Activated CD4-positive, alpha-beta memory T cell treated with anti-CD3 and anti-CD28 coated beads, Interleukin-2, amount 10 ng/mL, durations not matched to agents 7 days and 5 days (primary cell): Measurements from ENCODE around the gene CDH22. TPM values are rescaled to one million over a fixed set of nuclear protein-coding genes. Genes with fewer than 3 reads are reported as not detected.

Source experiments
- CTCF ChIA-PET: fragments of 350-600 bp; sonication (Branson Sonifier 250); formaldehyde crosslinking; loops from one replicate; lab custom pipeline; 2021; ENCODE audit warnings: antibody characterized with exemption, inconsistent platforms; lab: Charles Lee
- POLR2A ChIA-PET: fragments of 350-600 bp; sonication (Branson Sonifier 250); formaldehyde crosslinking; loops from one replicate; lab custom pipeline; 2021; ENCODE audit warnings: antibody characterized with exemption; lab: Charles Lee
- DNase-seq: peaks from one replicate; pipeline ENCODE4 v3.0.0-alpha.2; 2020
- H3K27ac Mint-ChIP-seq: one replicate; pipeline ENCODE4 v1.8.0; 2021; ENCODE audit warnings: mild to moderate bottlenecking, mixed read lengths
- H3K27me3 Mint-ChIP-seq: one replicate; pipeline ENCODE4 v1.8.0; 2021; ENCODE audit warnings: mixed read lengths
- H3K36me3 Mint-ChIP-seq: one replicate; pipeline ENCODE4 v1.8.0; 2021; ENCODE audit warnings: low read depth, mixed read lengths
- H3K4me1 Mint-ChIP-seq: one replicate; pipeline ENCODE4 v1.8.0; 2021; ENCODE audit warnings: mixed read lengths
- H3K4me3 Mint-ChIP-seq: one replicate; pipeline ENCODE4 v1.8.0; 2021; ENCODE audit warnings: mild to moderate bottlenecking, mixed read lengths
- H3K9me3 Mint-ChIP-seq: one replicate; pipeline ENCODE4 v1.8.0; 2021; ENCODE audit warnings: mixed read lengths
- total RNA-seq, 2 experiments: library from RNA; stranded (reverse); gene quantifications; one replicate each; pipeline ENCODE4 v1.2.3, GENCODE V29; 2021

Gene CDH22
- total RNA-seq, 2 experiments from 2014 or later: not detected

- ChIA-PET POLR2A (interaction anchor here (1.4 kb wide), 1 partner anchor 37 kb away, joined by 4 read pairs; no protein-coding TSS in a partner anchor), CTCF (interaction anchor here (1.1 to 2.3 kb wide), 4 partner anchors 11 to 218 kb away, joined by 3 to 36 read pairs (median 6); no protein-coding TSS in a partner anchor)
- H3K4me1 Mint-ChIP-seq: peaks cover 24% of the 10 kb centered on the region
- H3K4me3 Mint-ChIP-seq: no peak overlapping the region
- H3K36me3 Mint-ChIP-seq: peaks cover 20% of the 10 kb centered on the region
- H3K9me3 Mint-ChIP-seq: no peaks in the 10 kb centered on the region
- peak; percentile 32 for DNase-seq
- peak overlapping the region; percentile 75 for H3K27ac Mint-ChIP-seq
- H3K27me3 Mint-ChIP-seq: no peaks in the 10 kb centered on the region
Measured at GRCh38 chr20:46350201-46350985, 42.1 kb upstream of the CDH22 start.

- ChIA-PET POLR2A (interaction anchor here (1.4 to 1.6 kb wide), 2 partner anchors 15 to 36 kb away, joined by 4 to 13 read pairs; no protein-coding TSS in a partner anchor), CTCF (interaction anchor here (0.7 to 2.6 kb wide), 19 partner anchors 8 to 426 kb away, joined by 3 to 36 read pairs (median 5); partner anchors contain the start of genes ELMO2 and TP53RK)
- Mint-ChIP-seq H3K4me1 (peaks cover 24% of the 10 kb centered on the region), H3K9me3 (no peaks in the 10 kb centered on the region), H3K36me3 (peaks cover 20% of the 10 kb centered on the region), H3K27me3 (peaks cover 3% of the 10 kb centered on the region), H3K27ac (no peak overlapping the region), H3K4me3 (no peak overlapping the region)
- DNase-seq: no peak
Measured at GRCh38 chr20:46349742-46350056, 41.4 kb upstream of the CDH22 start.

GRCh38 chr20:46349035-46349741, 40.9 kb upstream of the CDH22 start:
- Mint-ChIP-seq H3K4me3 (no peak overlapping the region), H3K27me3 (peaks cover 7% of the 10 kb centered on the region), H3K36me3 (peaks cover 17% of the 10 kb centered on the region), H3K4me1 (peaks cover 24% of the 10 kb centered on the region), H3K9me3 (no peaks in the 10 kb centered on the region), H3K27ac (no peak overlapping the region)
- POLR2A ChIA-PET: interaction anchor here (0.7 to 1.6 kb wide), 3 partner anchors 15 to 57 kb away, joined by 4 to 13 read pairs (median 4); partner anchors contain the start of gene ELMO2
- peak; percentile 62 for DNase-seq
- CTCF ChIA-PET: interaction anchor here (0.7 to 2.6 kb wide), 27 partner anchors 9 to 425 kb away, joined by 3 to 36 read pairs (median 4); partner anchors contain the start of genes ELMO2 and TP53RK

- no peak overlapping the region for H3K27ac Mint-ChIP-seq
- peaks cover 27% of the 10 kb centered on the region for H3K4me1 Mint-ChIP-seq
- DNase-seq: no peak
- H3K4me3 Mint-ChIP-seq: no peak overlapping the region
- peaks cover 12% of the 10 kb centered on the region for H3K27me3 Mint-ChIP-seq
- POLR2A ChIA-PET: interaction anchor here (0.7 to 2.5 kb wide), 5 partner anchors 9 to 58 kb away, joined by 3 to 13 read pairs (median 4); partner anchors contain the start of gene ELMO2
- CTCF ChIA-PET: interaction anchor here (0.7 to 2.6 kb wide), 22 partner anchors 8 to 378 kb away, joined by 3 to 36 read pairs (median 5); partner anchors contain the start of gene ELMO2
- H3K9me3 Mint-ChIP-seq: no peaks in the 10 kb centered on the region
- H3K36me3 Mint-ChIP-seq: peaks cover 17% of the 10 kb centered on the region
Measured at GRCh38 chr20:46347841-46348803, 39.8 kb upstream of the CDH22 start.

- Mint-ChIP-seq H3K27ac (no peak overlapping the region), H3K4me1 (peaks cover 30% of the 10 kb centered on the region), H3K4me3 (no peak overlapping the region), H3K36me3 (peaks cover 12% of the 10 kb centered on the region), H3K9me3 (no peaks in the 10 kb centered on the region), H3K27me3 (peaks cover 23% of the 10 kb centered on the region)
- DNase-seq: no peak
- ChIA-PET CTCF (interaction anchor here (0.7 kb wide), 1 partner anchor 11 kb away, joined by 3 read pairs; no protein-coding TSS in a partner anchor), POLR2A (interaction anchor here (1.5 to 2.5 kb wide), 2 partner anchors 16 to 18 kb away, joined by 4 to 6 read pairs; no protein-coding TSS in a partner anchor)
Measured at GRCh38 chr20:46346770-46347169, 38.5 kb upstream of the CDH22 start.

- H3K36me3 Mint-ChIP-seq: peaks cover 6% of the 10 kb centered on the region
- ChIA-PET POLR2A (no interaction called here), CTCF (no interaction called here)
- peaks cover 16% of the 10 kb centered on the region for H3K4me1 Mint-ChIP-seq
- H3K27ac Mint-ChIP-seq: no peak overlapping the region
- H3K9me3 Mint-ChIP-seq: no peaks in the 10 kb centered on the region
- DNase-seq: no peak
- H3K4me3 Mint-ChIP-seq: no peak overlapping the region
- H3K27me3 Mint-ChIP-seq: peaks cover 35% of the 10 kb centered on the region
Measured at GRCh38 chr20:46344488-46345162, 36.3 kb upstream of the CDH22 start.

GRCh38 chr20:46343975-46344357, 35.7 kb upstream of the CDH22 start:
- H3K27me3 Mint-ChIP-seq: peaks cover 37% of the 10 kb centered on the region
- H3K4me1 Mint-ChIP-seq: peaks cover 11% of the 10 kb centered on the region
- no peak overlapping the region for H3K4me3 Mint-ChIP-seq
- H3K36me3 Mint-ChIP-seq: peaks cover 6% of the 10 kb centered on the region
- H3K9me3 Mint-ChIP-seq: no peaks in the 10 kb centered on the region
- POLR2A ChIA-PET: no interaction called here
- CTCF ChIA-PET: no interaction called here
- no peak for DNase-seq
- H3K27ac Mint-ChIP-seq: no peak overlapping the region

- ChIA-PET POLR2A (interaction anchor here (1.4 kb wide), 1 partner anchor 20 kb away, joined by 4 read pairs; no protein-coding TSS in a partner anchor), CTCF (interaction anchor here (0.7 kb wide), 1 partner anchor 37 kb away, joined by 3 read pairs; no protein-coding TSS in a partner anchor)
- no peaks in the 10 kb centered on the region for H3K9me3 Mint-ChIP-seq
- DNase-seq: no peak
- peaks cover 11% of the 10 kb centered on the region for H3K4me1 Mint-ChIP-seq
- H3K27me3 Mint-ChIP-seq: peaks cover 42% of the 10 kb centered on the region
- H3K4me3 Mint-ChIP-seq: no peak overlapping the region
- H3K27ac Mint-ChIP-seq: no peak overlapping the region
- peaks cover 6% of the 10 kb centered on the region for H3K36me3 Mint-ChIP-seq
Measured at GRCh38 chr20:46343348-46343974, 35.2 kb upstream of the CDH22 start.

GRCh38 chr20:46342451-46343347, 34.4 kb upstream of the CDH22 start:
- DNase-seq: no peak
- no peak overlapping the region for H3K27ac Mint-ChIP-seq
- ChIA-PET POLR2A (interaction anchor here (1.4 kb wide), 1 partner anchor 21 kb away, joined by 4 read pairs; no protein-coding TSS in a partner anchor), CTCF (interaction anchor here (0.7 kb wide), 1 partner anchor 36 kb away, joined by 3 read pairs; no protein-coding TSS in a partner anchor)
- no peaks in the 10 kb centered on the region for H3K9me3 Mint-ChIP-seq
- peaks cover 6% of the 10 kb centered on the region for H3K36me3 Mint-ChIP-seq
- H3K4me1 Mint-ChIP-seq: peaks cover 11% of the 10 kb centered on the region
- peaks cover 42% of the 10 kb centered on the region for H3K27me3 Mint-ChIP-seq
- H3K4me3 Mint-ChIP-seq: no peak overlapping the region

GRCh38 chr20:46342010-46342378, 33.7 kb upstream of the CDH22 start:
- no peak for DNase-seq
- Mint-ChIP-seq H3K9me3 (no peaks in the 10 kb centered on the region), H3K4me1 (peaks cover 10% of the 10 kb centered on the region), H3K27me3 (peaks cover 42% of the 10 kb centered on the region), H3K4me3 (no peak overlapping the region), H3K27ac (no peak overlapping the region), H3K36me3 (peaks cover 5% of the 10 kb centered on the region)
- POLR2A ChIA-PET: interaction anchor here (1.4 kb wide), 1 partner anchor 22 kb away, joined by 4 read pairs; no protein-coding TSS in a partner anchor
- CTCF ChIA-PET: no interaction called here
